ENCODE data around the gene SRMS. TPM values are rescaled to one million over a fixed set of nuclear protein-coding genes. Genes with fewer than 3 reads are reported as not detected.

Gene SRMS
- total RNA-seq, 2 donors from 2014 or later = not detected

- Mint-ChIP-seq H3K4me1 (peaks cover 17% of the 10 kb centered on the region), H3K36me3 (ENCODE audit: low read depth) (no peaks in the 10 kb centered on the region), H3K27ac (no peak overlapping the region), H3K27me3 (no peaks in the 10 kb centered on the region), H3K4me3 (no peak overlapping the region)
- ATAC-seq (no peak), DNase-seq (no peak)
- no peaks in the 10 kb centered on the region for H3K9me3 ChIP-seq (ENCODE audit: control insufficient read depth, low read length, poor library complexity, severe bottlenecking)
These were observed 993 bp upstream of the SRMS start for GRCh38 chr20:63548542-63548941.

- no peak overlapping the region for H3K4me3 Mint-ChIP-seq
- H3K4me1 Mint-ChIP-seq = peaks cover 12% of the 10 kb centered on the region
- no peak for ATAC-seq
These were observed 409 bp downstream of the SRMS start for GRCh38 chr20:63546956-63547724.

GRCh38 chr20:63546256-63546955 lies 1.1 kb downstream of the SRMS start:
- Mint-ChIP-seq H3K4me1 (peaks cover 11% of the 10 kb centered on the region), H3K27ac (no peak overlapping the region), H3K36me3 (ENCODE audit: low read depth) (no peaks in the 10 kb centered on the region), H3K4me3 (no peak overlapping the region), H3K27me3 (no peaks in the 10 kb centered on the region)
- DNase-seq (no peak), ATAC-seq (no peak)
- no peaks in the 10 kb centered on the region for H3K9me3 ChIP-seq (ENCODE audit: control insufficient read depth, low read length, poor library complexity, severe bottlenecking)

More at GRCh38 chr20:63546956-63547724, 409 bp downstream of the SRMS start:
- Mint-ChIP-seq H3K36me3 (ENCODE audit: low read depth) (no peaks in the 10 kb centered on the region), H3K27me3 (no peaks in the 10 kb centered on the region), H3K27ac (no peak overlapping the region)
- no peaks in the 10 kb centered on the region for H3K9me3 ChIP-seq (ENCODE audit: control insufficient read depth, low read length, poor library complexity, severe bottlenecking)
- no peak for DNase-seq

DNA sequence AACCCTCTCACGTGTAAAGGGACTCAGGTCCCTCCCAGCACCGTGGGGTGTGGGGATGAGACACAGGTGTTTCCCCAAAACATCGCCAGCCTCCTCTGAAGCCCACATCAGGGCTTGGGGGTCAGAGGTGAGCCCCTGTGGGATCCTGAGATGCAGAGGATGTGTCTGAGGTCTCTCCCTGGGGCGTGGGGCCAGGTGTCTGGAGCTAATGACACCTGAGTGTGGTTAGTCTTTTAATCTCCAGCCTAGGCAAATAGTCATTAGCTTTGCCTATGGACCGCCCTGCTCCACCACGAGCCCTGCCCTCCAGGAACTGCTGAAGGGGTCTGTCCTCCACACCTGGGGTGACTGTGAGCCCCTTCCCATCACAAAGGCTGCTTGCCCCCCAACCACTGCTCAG lies 1.7 kb downstream of the SRMS start:
- DNase-seq (no peak), ATAC-seq (peak; percentile 59)
- no peaks in the 10 kb centered on the region for H3K36me3 Mint-ChIP-seq (ENCODE audit: low read depth)
- H3K27me3 Mint-ChIP-seq = no peaks in the 10 kb centered on the region
- no peak overlapping the region for H3K4me3 Mint-ChIP-seq
- no peak overlapping the region for H3K27ac Mint-ChIP-seq
- H3K9me3 ChIP-seq (ENCODE audit: control insufficient read depth, low read length, poor library complexity, severe bottlenecking) = no peaks in the 10 kb centered on the region
- peaks cover 9% of the 10 kb centered on the region for H3K4me1 Mint-ChIP-seq

DNA sequence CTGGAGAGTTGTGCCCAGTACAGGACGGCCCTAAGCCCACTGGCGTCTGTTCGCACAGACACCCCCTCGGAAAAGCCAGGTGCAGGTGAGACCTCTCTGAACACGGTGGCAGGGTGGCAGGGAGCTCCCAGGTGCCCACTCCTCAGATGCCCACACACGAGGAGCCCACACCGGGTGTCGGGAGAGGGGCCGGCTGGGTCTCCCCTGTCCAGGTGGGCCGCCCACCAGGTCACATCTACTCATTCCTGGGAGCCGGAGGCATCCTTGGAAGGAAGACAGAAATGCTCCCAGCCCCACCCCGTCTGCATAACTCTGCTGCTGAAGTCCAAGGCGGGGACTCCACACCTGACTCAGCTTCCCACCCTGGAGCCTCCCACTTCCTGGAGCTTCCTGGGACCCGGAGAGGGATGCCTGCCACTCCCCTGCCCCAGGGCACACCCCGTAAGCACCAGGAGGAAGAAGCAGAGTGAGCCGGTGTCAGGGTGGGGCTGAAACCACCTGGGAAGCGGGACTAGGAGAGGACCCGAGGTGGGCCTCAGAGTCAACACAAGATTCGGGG lies 2.5 kb downstream of the SRMS start:
- Mint-ChIP-seq H3K4me3 (no peak overlapping the region), H3K27me3 (no peaks in the 10 kb centered on the region), H3K36me3 (ENCODE audit: low read depth) (no peaks in the 10 kb centered on the region), H3K4me1 (peaks cover 9% of the 10 kb centered on the region), H3K27ac (no peak overlapping the region)
- DNase-seq (no peak), ATAC-seq (no peak)
- no peaks in the 10 kb centered on the region for H3K9me3 ChIP-seq (ENCODE audit: control insufficient read depth, low read length, poor library complexity, severe bottlenecking)

GRCh38 chr20:63544241-63544957 lies 3.1 kb downstream of the SRMS start:
- DNase-seq (no peak), ATAC-seq (no peak)
- no peaks in the 10 kb centered on the region for H3K27me3 Mint-ChIP-seq
- H3K4me1 Mint-ChIP-seq = peaks cover 9% of the 10 kb centered on the region
- H3K27ac Mint-ChIP-seq = no peak overlapping the region
- H3K9me3 ChIP-seq (ENCODE audit: control insufficient read depth, low read length, poor library complexity, severe bottlenecking) = no peaks in the 10 kb centered on the region
- no peak overlapping the region for H3K4me3 Mint-ChIP-seq
- no peaks in the 10 kb centered on the region for H3K36me3 Mint-ChIP-seq (ENCODE audit: low read depth)

DNA sequence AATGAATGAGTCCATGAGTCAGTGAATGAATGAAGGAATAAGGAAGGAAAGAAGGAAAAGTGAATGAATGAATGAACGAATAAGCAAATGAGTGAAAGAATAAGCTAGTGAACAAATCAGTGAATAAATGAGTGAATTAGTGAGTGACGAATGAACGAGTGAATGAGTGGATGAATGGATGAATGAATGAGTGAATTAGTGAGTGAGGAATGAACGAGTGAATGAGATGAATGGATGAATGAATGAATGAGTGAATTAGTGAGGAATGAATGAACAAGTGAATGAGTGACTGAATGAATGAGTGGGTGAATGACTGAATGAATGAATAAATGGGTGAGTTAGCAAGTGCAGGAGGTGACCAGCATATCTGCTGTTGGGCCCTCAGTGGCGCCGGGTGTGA lies 3.8 kb downstream of the SRMS start:
- ATAC-seq (no peak), DNase-seq (no peak)
- H3K4me1 Mint-ChIP-seq = peaks cover 9% of the 10 kb centered on the region
- no peak overlapping the region for H3K27ac Mint-ChIP-seq
- H3K27me3 Mint-ChIP-seq = no peaks in the 10 kb centered on the region
- H3K36me3 Mint-ChIP-seq (ENCODE audit: low read depth) = no peaks in the 10 kb centered on the region
- no peaks in the 10 kb centered on the region for H3K9me3 ChIP-seq (ENCODE audit: control insufficient read depth, low read length, poor library complexity, severe bottlenecking)
- H3K4me3 Mint-ChIP-seq = no peak overlapping the region

GRCh38 chr20:63543131-63543530 lies 4.4 kb downstream of the SRMS start:
- H3K9me3 ChIP-seq (ENCODE audit: control insufficient read depth, low read length, poor library complexity, severe bottlenecking) = no peaks in the 10 kb centered on the region
- H3K4me3 Mint-ChIP-seq = no peak overlapping the region
- H3K36me3 Mint-ChIP-seq (ENCODE audit: low read depth) = no peaks in the 10 kb centered on the region
- H3K27ac Mint-ChIP-seq = no peak overlapping the region
- peaks cover 9% of the 10 kb centered on the region for H3K4me1 Mint-ChIP-seq
- H3K27me3 Mint-ChIP-seq = no peaks in the 10 kb centered on the region
- ATAC-seq (no peak), DNase-seq (no peak)

DNA sequence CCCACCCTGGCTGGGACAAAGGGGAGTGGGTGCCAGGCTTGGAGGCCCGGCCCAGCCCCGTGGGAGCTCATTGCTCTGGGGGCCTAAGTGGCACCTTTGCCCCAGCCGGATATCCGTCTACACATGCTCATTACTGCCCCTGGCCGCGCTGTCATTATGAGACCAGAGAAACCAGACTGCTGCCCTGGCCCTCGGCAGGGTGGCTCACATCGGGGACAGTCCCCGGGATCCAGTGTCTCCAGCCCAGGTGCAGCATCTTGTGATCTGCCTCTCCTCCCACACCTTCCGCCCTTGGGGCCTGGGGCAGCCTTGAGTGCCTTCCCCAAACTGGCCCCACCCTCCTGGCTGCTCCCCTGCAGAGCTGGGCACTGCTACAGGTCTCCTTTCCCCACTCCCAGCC lies 4.9 kb downstream of the SRMS start:
- ATAC-seq (no peak), DNase-seq (no peak)
- H3K9me3 ChIP-seq (ENCODE audit: control insufficient read depth, low read length, poor library complexity, severe bottlenecking) = no peaks in the 10 kb centered on the region
- Mint-ChIP-seq H3K4me1 (peaks cover 10% of the 10 kb centered on the region), H3K4me3 (no peak overlapping the region), H3K27ac (no peak overlapping the region), H3K36me3 (ENCODE audit: low read depth) (no peaks in the 10 kb centered on the region), H3K27me3 (no peaks in the 10 kb centered on the region)

DNA sequence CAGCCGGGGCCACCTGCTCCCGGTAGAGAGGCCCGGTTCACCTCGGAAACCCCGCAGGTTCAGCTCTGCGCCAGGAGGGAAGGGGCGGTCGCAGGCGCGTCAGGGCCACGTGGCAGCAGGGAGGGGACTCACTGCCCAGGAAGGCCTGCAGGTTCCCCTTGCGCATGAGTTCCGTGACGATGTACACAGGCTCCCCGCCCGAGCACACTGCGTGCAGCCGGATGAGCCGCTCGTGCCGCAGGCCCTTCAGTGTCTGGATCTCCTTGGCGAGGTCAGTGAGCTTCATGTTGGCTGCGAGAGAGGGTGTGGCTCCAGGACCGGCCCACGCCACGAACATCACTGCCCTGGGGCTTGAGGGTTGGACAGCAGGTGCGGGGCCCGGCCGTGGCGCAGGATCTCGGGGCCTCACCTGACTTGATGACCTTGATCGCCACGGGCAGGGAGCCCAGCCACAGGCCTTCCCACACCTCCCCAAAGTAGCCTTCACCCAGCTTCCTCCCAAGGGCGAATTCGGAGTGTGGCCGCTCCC lies 5.5 kb downstream of the SRMS start:
- no peak overlapping the region for H3K27ac Mint-ChIP-seq
- no peaks in the 10 kb centered on the region for H3K9me3 ChIP-seq (ENCODE audit: control insufficient read depth, low read length, poor library complexity, severe bottlenecking)
- H3K36me3 Mint-ChIP-seq (ENCODE audit: low read depth) = no peaks in the 10 kb centered on the region
- H3K4me3 Mint-ChIP-seq = no peak overlapping the region
- no peaks in the 10 kb centered on the region for H3K27me3 Mint-ChIP-seq
- peaks cover 12% of the 10 kb centered on the region for H3K4me1 Mint-ChIP-seq
- DNase-seq = no peak
- no peak for ATAC-seq

GRCh38 chr20:63541371-63541770 lies 6.2 kb downstream of the SRMS start:
- Mint-ChIP-seq H3K4me1 (peaks cover 15% of the 10 kb centered on the region), H3K36me3 (ENCODE audit: low read depth) (no peaks in the 10 kb centered on the region), H3K4me3 (no peak overlapping the region), H3K27ac (no peak overlapping the region), H3K27me3 (no peaks in the 10 kb centered on the region)
- DNase-seq = no peak
- no peaks in the 10 kb centered on the region for H3K9me3 ChIP-seq (ENCODE audit: control insufficient read depth, low read length, poor library complexity, severe bottlenecking)
- no peak for ATAC-seq

GRCh38 chr20:63540417-63541186 lies 6.9 kb downstream of the SRMS start:
- DNase-seq (no peak), ATAC-seq (no peak)
- Mint-ChIP-seq H3K4me1 (peaks cover 17% of the 10 kb centered on the region), H3K27me3 (no peaks in the 10 kb centered on the region), H3K27ac (no peak overlapping the region), H3K4me3 (peak overlapping the region; percentile 12), H3K36me3 (ENCODE audit: low read depth) (no peaks in the 10 kb centered on the region)
- no peaks in the 10 kb centered on the region for H3K9me3 ChIP-seq (ENCODE audit: control insufficient read depth, low read length, poor library complexity, severe bottlenecking)

Measured in T-helper 17 cell (primary cell).